ENCODE measurements around the gene NME2.
"Not testable (repeated sequence)": the region's sequence is repeated elsewhere in the genome, so short reads cannot be mapped to it uniquely, and the experiment has no call there.

The NME2 gene

DNA sequence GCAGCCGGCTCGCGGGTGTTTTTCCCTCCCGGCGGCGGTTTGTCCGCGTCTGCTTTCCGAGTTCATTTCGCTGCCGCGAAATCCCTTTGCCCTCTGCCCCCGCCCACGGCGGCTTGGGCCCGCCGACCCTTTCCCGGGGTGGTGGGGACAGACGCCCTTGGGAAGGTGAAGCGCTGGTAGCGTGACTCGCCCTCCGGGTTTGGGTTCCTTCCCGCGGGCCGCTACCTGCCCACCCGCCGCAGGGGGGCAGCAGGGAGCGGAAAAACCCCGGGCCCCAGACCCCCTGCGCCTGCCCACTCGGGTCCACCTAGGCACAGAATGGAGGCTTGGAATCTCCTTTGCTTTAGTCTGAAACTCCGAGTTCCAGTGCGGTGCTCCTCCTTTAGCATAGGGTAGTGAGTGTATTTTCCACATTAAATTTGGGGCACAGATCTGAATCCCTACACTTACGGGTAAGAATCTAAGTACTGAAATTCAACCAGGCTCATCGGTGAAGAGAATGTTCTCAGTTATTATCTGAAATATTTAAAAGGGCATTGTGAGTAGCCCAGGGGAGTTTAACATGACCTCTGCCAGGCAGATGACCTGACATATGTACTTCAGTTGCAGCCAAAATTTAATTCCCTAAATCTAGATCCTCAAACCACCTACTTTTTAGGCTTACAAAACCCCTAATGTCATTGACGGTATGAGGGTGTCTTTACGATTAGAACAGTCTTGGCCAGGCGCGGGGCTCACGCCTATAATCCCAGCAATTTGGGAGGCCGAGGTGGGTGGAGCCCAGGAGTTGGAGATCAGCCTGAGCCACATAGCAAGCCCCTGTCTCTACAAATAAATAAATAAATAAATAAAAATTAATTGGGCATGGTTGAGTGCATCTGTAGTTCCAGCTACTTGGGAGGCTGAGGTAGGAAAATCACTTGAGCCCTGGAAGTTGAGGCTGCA is 1.0 kb downstream of the NME2 start:
- DNase-seq (ENCODE audit: insufficient read length, low spot score) (peak; percentile 81), FAIRE-seq (peak; percentile 72)
- TF ChIP-seq TAF1 (IDR thresholded peaks at IDR 0.05; ENCODE audit: low read depth, low read length), result no peak
- TF ChIP-seq POLR2A (IDR thresholded peaks at IDR 0.05; ENCODE audit: low read depth, low read length), result no peak
- TF ChIP-seq SPI1 (IDR thresholded peaks at IDR 0.05; ENCODE audit: low read depth, low read length), result no peak
- no peak for TF ChIP-seq POU2F2 (IDR thresholded peaks at IDR 0.05; ENCODE audit: low read depth, low read length)

GRCh38 chr17:51169340-51169739 is 3.1 kb downstream of the NME2 start:
- FAIRE-seq (no peak), DNase-seq (ENCODE audit: insufficient read length, low spot score) (no peak)
- TF ChIP-seq SPI1 (IDR thresholded peaks at IDR 0.05; ENCODE audit: low read depth, low read length) (no peak), PAX5 (IDR thresholded peaks at IDR 0.05; ENCODE audit: insufficient read depth, low read length, severe bottlenecking) (no peak), POLR2A (IDR thresholded peaks at IDR 0.05; ENCODE audit: low read depth, low read length) (no peak), POU2F2 (IDR thresholded peaks at IDR 0.05; ENCODE audit: low read depth, low read length) (no peak), TAF1 (IDR thresholded peaks at IDR 0.05; ENCODE audit: low read depth, low read length) (no peak), POLR2AphosphoS5 (IDR thresholded peaks at IDR 0.05; ENCODE audit: low read depth, low read length) (no peak)

DNA sequence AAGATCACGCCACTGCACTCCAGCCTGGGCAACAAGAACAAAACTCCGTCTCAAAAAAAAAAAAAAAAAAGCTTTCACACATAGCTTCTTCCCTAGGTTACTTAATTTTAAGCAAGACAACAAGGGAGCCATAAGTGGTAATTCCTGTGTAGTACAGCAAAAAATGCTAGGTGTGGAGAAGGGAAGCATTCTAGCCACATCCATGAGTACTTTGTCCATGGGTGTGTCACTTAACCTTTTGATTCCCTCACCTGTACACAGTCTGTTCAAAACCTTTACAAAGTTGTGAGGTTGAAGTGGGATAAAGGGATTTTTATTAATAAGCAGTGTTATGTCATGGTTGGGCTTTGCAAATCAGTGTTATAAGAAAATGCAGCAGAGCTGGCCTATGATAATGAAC is 4.5 kb downstream of the NME2 start:
- DNase-seq (ENCODE audit: insufficient read length, low spot score) (no peak), FAIRE-seq (no peak)
- TF ChIP-seq POU2F2 (IDR thresholded peaks at IDR 0.05; ENCODE audit: low read depth, low read length), result no peak
- no peak for TF ChIP-seq POLR2A (IDR thresholded peaks at IDR 0.05; ENCODE audit: low read depth, low read length)
- TF ChIP-seq TAF1 (IDR thresholded peaks at IDR 0.05; ENCODE audit: low read depth, low read length), result no peak
- no peak for TF ChIP-seq SPI1 (IDR thresholded peaks at IDR 0.05; ENCODE audit: low read depth, low read length)

DNA sequence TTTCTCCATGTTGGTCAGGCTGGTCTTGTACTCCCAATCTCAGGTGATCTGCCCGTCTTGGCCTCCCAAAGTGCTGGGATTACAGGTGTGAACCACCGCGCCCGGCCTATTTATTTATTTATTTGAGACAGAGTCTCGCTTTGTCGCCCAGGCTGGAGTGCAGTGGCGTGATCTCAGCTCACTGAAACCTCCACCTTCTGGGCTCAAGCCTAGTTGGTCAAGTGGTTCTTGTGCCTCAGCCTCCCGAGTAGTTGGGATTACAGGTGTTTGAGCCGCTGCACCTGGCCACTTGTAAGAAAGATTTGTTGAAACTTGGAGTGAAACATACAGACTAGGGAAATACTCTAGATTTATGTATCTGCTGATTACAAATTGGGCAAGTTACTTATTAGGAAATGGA is 5.8 kb downstream of the NME2 start:
- FAIRE-seq, result not testable (repeated sequence)

DNA sequence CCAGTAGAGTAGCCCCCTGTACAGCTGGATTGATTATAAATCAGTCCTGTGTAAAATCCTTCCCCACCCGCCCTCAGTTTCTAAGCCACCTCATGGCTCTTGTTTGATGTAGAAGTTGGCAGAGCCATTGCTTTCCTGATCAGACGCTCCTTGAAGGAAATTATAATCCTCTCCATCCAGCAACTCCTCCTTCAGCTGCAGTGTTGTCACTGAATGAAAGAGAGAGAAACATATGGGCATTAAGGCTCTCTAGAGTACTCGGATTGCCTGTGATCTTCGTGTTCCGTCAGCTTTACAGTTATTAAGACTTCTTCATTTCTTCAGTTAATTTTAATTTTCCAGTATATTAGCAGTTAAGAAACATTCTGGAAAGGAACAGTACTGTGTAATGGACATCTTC is 14.3 kb downstream of the NME2 start:
- DNase-seq (ENCODE audit: insufficient read length, low spot score), result no peak
- TF ChIP-seq PAX5 (IDR thresholded peaks at IDR 0.05; ENCODE audit: insufficient read depth, low read length, severe bottlenecking) (no peak), TAF1 (IDR thresholded peaks at IDR 0.05; ENCODE audit: low read depth, low read length) (no peak), SPI1 (IDR thresholded peaks at IDR 0.05; ENCODE audit: low read depth, low read length) (no peak), POLR2A (IDR thresholded peaks at IDR 0.05; ENCODE audit: low read depth, low read length) (no peak), POU2F2 (IDR thresholded peaks at IDR 0.05; ENCODE audit: low read depth, low read length) (no peak), POLR2AphosphoS5 (IDR thresholded peaks at IDR 0.05; ENCODE audit: low read depth, low read length) (no peak)
- no peak for FAIRE-seq

More for the DNA sequence above, 5.8 kb downstream of the NME2 start:
- DNase-seq (ENCODE audit: insufficient read length, low spot score), result not testable (repeated sequence)

- TF ChIP-seq SPI1 (IDR thresholded peaks at IDR 0.05; ENCODE audit: low read depth, low read length), result no peak
- TF ChIP-seq POU2F2 (IDR thresholded peaks at IDR 0.05; ENCODE audit: low read depth, low read length), result no peak
- no peak for TF ChIP-seq TAF1 (IDR thresholded peaks at IDR 0.05; ENCODE audit: low read depth, low read length)
- TF ChIP-seq POLR2AphosphoS5 (IDR thresholded peaks at IDR 0.05; ENCODE audit: low read depth, low read length), result no peak
- no peak for TF ChIP-seq POLR2A (IDR thresholded peaks at IDR 0.05; ENCODE audit: low read depth, low read length)
- TF ChIP-seq PAX5 (IDR thresholded peaks at IDR 0.05; ENCODE audit: insufficient read depth, low read length, severe bottlenecking), result no peak
- DNase-seq (ENCODE audit: insufficient read length, low spot score) (no peak), FAIRE-seq (no peak)
Measured at GRCh38 chr17:51184124-51184523, 17.9 kb downstream of the NME2 start.

DNA sequence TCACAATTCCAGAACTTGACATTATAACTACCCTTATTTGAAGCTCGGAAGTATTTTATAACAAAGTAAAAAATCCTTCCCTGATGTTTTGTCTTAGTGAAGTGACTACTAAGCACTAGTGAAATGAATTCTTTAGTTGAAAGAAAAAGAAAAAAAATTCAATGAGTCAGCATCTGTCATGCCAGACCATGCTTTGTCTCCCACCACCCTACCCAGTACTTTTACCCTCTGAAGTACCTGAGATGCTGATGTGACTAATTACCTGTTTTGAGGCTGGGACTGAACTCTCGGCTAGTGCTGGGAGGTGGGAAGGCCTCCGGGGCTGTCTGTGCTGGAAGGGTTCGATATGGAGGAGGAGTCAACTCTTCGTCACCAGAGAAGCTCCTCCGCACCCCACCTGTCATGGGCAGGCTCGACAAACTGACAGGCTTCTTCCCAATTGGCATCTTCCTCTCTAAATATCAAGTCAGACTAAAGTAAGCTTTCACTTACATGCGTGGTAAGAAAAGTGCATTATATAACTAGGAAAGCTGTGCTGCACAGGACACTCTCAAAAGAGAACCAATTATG is 19.6 kb downstream of the NME2 start:
- DNase-seq (ENCODE audit: insufficient read length, low spot score) (no peak), FAIRE-seq (peak; percentile 13)
- TF ChIP-seq SPI1 (IDR thresholded peaks at IDR 0.05; ENCODE audit: low read depth, low read length) (no peak), POLR2AphosphoS5 (IDR thresholded peaks at IDR 0.05; ENCODE audit: low read depth, low read length) (no peak), POLR2A (IDR thresholded peaks at IDR 0.05; ENCODE audit: low read depth, low read length) (no peak), POU2F2 (IDR thresholded peaks at IDR 0.05; ENCODE audit: low read depth, low read length) (no peak), PAX5 (IDR thresholded peaks at IDR 0.05; ENCODE audit: insufficient read depth, low read length, severe bottlenecking) (no peak), TAF1 (IDR thresholded peaks at IDR 0.05; ENCODE audit: low read depth, low read length) (no peak)

GRCh38 chr17:51188271-51188833 is 22.1 kb downstream of the NME2 start:
- no peak for TF ChIP-seq PAX5 (IDR thresholded peaks at IDR 0.05; ENCODE audit: insufficient read depth, low read length, severe bottlenecking)
- no peak for TF ChIP-seq TAF1 (IDR thresholded peaks at IDR 0.05; ENCODE audit: low read depth, low read length)
- no peak for TF ChIP-seq POLR2A (IDR thresholded peaks at IDR 0.05; ENCODE audit: low read depth, low read length)
- no peak for TF ChIP-seq POLR2AphosphoS5 (IDR thresholded peaks at IDR 0.05; ENCODE audit: low read depth, low read length)
- TF ChIP-seq POU2F2 (IDR thresholded peaks at IDR 0.05; ENCODE audit: low read depth, low read length), result no peak
- TF ChIP-seq SPI1 (IDR thresholded peaks at IDR 0.05; ENCODE audit: low read depth, low read length), result no peak
- DNase-seq (ENCODE audit: insufficient read length, low spot score) (no peak), FAIRE-seq (peak; percentile 41)

DNA sequence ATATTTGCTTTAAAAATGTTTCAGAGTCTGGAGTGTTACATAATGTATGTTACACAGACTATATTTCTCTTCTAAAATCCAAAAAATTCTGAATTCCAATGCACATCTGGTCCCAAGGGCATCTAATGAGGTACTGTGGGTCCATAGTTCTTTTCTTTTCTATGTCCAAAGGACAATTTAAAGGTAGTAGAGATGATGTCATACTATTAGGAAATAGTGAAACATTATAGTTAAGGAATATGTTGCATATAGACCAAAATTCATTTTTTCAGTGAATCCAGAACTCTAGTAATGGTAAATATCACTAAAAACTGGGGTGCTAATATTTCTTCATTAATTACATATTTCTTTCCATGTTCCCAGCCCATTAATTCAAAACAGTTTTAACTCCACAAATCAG is 23.0 kb downstream of the NME2 start:
- DNase-seq (ENCODE audit: insufficient read length, low spot score) (no peak), FAIRE-seq (no peak)
- no peak for TF ChIP-seq POLR2A (IDR thresholded peaks at IDR 0.05; ENCODE audit: low read depth, low read length)

- TF ChIP-seq TAF1 (IDR thresholded peaks at IDR 0.05; ENCODE audit: low read depth, low read length) (no peak), SPI1 (IDR thresholded peaks at IDR 0.05; ENCODE audit: low read depth, low read length) (no peak), PAX5 (IDR thresholded peaks at IDR 0.05; ENCODE audit: insufficient read depth, low read length, severe bottlenecking) (no peak), POU2F2 (IDR thresholded peaks at IDR 0.05; ENCODE audit: low read depth, low read length) (no peak)
- FAIRE-seq, result no peak
Measured at GRCh38 chr17:51189628-51190027, 23.4 kb downstream of the NME2 start.

More at GRCh38 chr17:51189628-51190027, 23.4 kb downstream of the NME2 start:
- no peak for DNase-seq (ENCODE audit: insufficient read length, low spot score)
